ENCODE results near the gene TMEM247.

DNA sequence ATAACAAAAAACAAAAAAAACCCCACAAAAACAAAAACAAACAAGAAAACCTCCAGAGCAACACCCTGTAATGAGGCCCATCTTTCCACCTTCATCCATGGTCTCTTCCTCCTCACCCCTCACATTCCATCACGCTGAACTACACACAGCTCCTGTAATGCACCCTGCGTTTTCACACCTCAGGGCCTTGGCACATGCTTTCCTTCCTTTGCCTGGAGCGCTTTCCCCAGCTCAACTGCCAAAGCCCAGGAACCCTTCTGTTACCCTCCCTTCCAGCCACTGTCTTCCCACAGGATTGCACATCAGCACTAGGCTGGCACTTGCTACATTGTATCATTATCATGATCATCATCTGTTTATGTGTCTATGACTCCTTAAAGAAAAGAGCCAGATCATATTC, 29.4 kb downstream of the TMEM247 start:
- TF ChIP-seq POLR2A (IDR thresholded peaks at IDR 0.05) (no peak), CTCF (IDR thresholded peaks at IDR 0.05) (no peak)
